Astrocyte (in vitro differentiated cells and primary cell): ENCODE results near the gene UBR1. TPM values are rescaled to one million over a fixed set of nuclear protein-coding genes. Genes with fewer than 3 reads are reported as not detected.

Source experiments
- DNase-seq: peaks from one replicate; pipeline ENCODE4 v3.0.0-alpha.2; 2010; ENCODE audit warnings: low read depth
- FAIRE-seq: peaks from 2 replicates; lab custom pipeline; 2011; peaks lifted over from hg19 to GRCh38; lab: Jason Lieb, UNC
- H2AFZ ChIP-seq: 2 replicates; pipeline ENCODE4 v1.6.0; 2012; ENCODE audit warnings: low read depth, low read length, inconsistent platforms
- H3K27ac ChIP-seq: 2 replicates; pipeline ENCODE4 v1.5.1; 2011; ENCODE audit warnings: low read depth, low read length, inconsistent platforms
- H3K27me3 ChIP-seq: 2 replicates; pipeline ENCODE4 v1.6.0; 2011; ENCODE audit warnings: low read length, inconsistent platforms; ENCODE audit not compliant: insufficient read depth
- H3K36me3 ChIP-seq: 2 replicates; pipeline ENCODE4 v1.5.1; 2011; ENCODE audit warnings: low read length, inconsistent platforms; ENCODE audit not compliant: insufficient read depth
- H3K4me1 ChIP-seq: 2 replicates; pipeline ENCODE4 v1.5.1; 2011; ENCODE audit warnings: low read length, inconsistent platforms; ENCODE audit not compliant: insufficient read depth
- H3K4me2 ChIP-seq: 2 replicates; pipeline ENCODE4 v1.6.0; 2012; ENCODE audit warnings: low read length, inconsistent platforms
- H3K4me3 ChIP-seq: 2 replicates; pipeline ENCODE4 v1.5.1; 2011; ENCODE audit warnings: low read depth, mild to moderate bottlenecking, low read length, inconsistent platforms; ENCODE audit not compliant: insufficient read depth
- H3K79me2 ChIP-seq: 2 replicates; pipeline ENCODE4 v1.6.0; 2012; ENCODE audit warnings: mild to moderate bottlenecking, low read length, inconsistent platforms; ENCODE audit not compliant: insufficient read depth
- H3K9ac ChIP-seq: 2 replicates; pipeline ENCODE4 v1.6.0; 2012; ENCODE audit warnings: mild to moderate bottlenecking, low read length, inconsistent platforms
- H3K9me3 ChIP-seq: 2 replicates; pipeline ENCODE4 v1.5.1; 2012; ENCODE audit warnings: low read depth, mild to moderate bottlenecking, low read length, inconsistent platforms; ENCODE audit not compliant: insufficient read depth
- H4K20me1 ChIP-seq: 2 replicates; pipeline ENCODE4 v1.6.0; 2012; ENCODE audit warnings: low read length, inconsistent platforms; ENCODE audit not compliant: insufficient read depth
- H3K27ac Mint-ChIP-seq: one replicate; pipeline ENCODE4 v1.8.0; 2021; ENCODE audit warnings: mild to moderate bottlenecking, mixed read lengths; ENCODE audit not compliant: unreplicated experiment
- H3K27me3 Mint-ChIP-seq: one replicate; pipeline ENCODE4 v1.8.0; 2021; ENCODE audit warnings: low read depth, mixed read lengths; ENCODE audit not compliant: unreplicated experiment
- H3K36me3 Mint-ChIP-seq: one replicate; pipeline ENCODE4 v1.8.0; 2021; ENCODE audit warnings: low read depth, mixed read lengths; ENCODE audit not compliant: unreplicated experiment
- H3K4me1 Mint-ChIP-seq: one replicate; pipeline ENCODE4 v1.8.0; 2021; ENCODE audit warnings: low read depth, mixed read lengths; ENCODE audit not compliant: unreplicated experiment
- H3K4me3 Mint-ChIP-seq: one replicate; pipeline ENCODE4 v1.8.0; 2021; ENCODE audit warnings: mild to moderate bottlenecking, moderate library complexity, mixed read lengths; ENCODE audit not compliant: unreplicated experiment
- H3K9me3 Mint-ChIP-seq: one replicate; pipeline ENCODE4 v1.8.0; 2021; ENCODE audit warnings: mild to moderate bottlenecking, mixed read lengths; ENCODE audit not compliant: unreplicated experiment
- EZH2 ChIP-seq: IDR thresholded peaks from 2 replicates; pipeline ENCODE4 v1.6.1; 2012; ENCODE audit warnings: mild to moderate bottlenecking, low read length, inconsistent platforms; ENCODE audit not compliant: insufficient read depth
- total RNA-seq: library from RNA; stranded (reverse); gene quantifications from 2 replicates; pipeline ENCODE4 v1.2.1, GENCODE V29; 2021
- TF ChIP-seq, protein P1 (sequence below): IDR thresholded peaks from 2 replicates; pipeline ENCODE4 v1.5.1; 2011; ENCODE audit warnings: low read depth, mild to moderate bottlenecking, inconsistent platforms, low read length, moderate library complexity; ENCODE audit not compliant: insufficient read depth

The UBR1 gene
- total RNA-seq, 1 donor from 2014 or later: 25.7 TPM

DNA sequence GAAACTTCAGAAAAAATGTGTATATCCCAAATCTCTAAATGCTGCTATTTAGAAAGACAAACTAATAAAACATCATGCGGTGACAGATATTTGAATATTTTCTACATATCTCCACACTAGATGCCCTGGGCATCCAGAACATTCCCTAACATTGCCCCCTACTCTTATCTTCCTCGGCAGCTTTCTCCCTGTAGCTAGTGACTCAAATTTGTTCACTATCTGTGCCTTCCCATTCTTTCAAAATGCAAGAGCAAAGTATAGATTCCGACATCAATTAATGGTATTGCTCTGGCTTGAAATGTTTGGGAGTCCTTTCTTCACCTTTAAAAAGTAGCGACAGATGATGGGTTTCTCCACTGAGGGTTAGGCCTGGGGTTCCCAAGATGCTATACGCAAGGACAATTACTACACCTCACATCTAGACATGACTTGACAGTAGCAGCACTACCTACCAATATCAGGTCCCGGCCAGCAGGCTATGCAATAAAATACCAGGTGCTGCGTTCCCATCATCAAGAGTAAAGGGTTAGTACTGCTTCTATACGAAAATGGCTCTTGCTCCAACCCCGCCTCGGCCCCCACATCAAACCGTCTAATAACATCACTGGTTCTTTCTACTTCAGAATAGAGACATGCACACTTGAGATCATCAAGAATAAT, 631 bp downstream of the UBR1 start:
- no peaks in the 10 kb centered on the region for H3K9me3 ChIP-seq
- TF ChIP-seq, protein P1, sequence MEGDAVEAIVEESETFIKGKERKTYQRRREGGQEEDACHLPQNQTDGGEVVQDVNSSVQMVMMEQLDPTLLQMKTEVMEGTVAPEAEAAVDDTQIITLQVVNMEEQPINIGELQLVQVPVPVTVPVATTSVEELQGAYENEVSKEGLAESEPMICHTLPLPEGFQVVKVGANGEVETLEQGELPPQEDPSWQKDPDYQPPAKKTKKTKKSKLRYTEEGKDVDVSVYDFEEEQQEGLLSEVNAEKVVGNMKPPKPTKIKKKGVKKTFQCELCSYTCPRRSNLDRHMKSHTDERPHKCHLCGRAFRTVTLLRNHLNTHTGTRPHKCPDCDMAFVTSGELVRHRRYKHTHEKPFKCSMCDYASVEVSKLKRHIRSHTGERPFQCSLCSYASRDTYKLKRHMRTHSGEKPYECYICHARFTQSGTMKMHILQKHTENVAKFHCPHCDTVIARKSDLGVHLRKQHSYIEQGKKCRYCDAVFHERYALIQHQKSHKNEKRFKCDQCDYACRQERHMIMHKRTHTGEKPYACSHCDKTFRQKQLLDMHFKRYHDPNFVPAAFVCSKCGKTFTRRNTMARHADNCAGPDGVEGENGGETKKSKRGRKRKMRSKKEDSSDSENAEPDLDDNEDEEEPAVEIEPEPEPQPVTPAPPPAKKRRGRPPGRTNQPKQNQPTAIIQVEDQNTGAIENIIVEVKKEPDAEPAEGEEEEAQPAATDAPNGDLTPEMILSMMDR: no peak
- TF ChIP-seq EZH2: no peak
- H3K36me3 Mint-ChIP-seq: peaks cover 10% of the 10 kb centered on the region
- FAIRE-seq (no peak), DNase-seq (no peak)
- peak overlapping the region; percentile 88 for H3K4me2 ChIP-seq
- H3K4me1 Mint-ChIP-seq: peaks cover 16% of the 10 kb centered on the region
- H4K20me1 ChIP-seq: peaks cover 32% of the 10 kb centered on the region
- peaks cover 8% of the 10 kb centered on the region for H3K4me1 ChIP-seq
- peak overlapping the region; percentile 97 for H3K4me3 ChIP-seq
- H3K27ac ChIP-seq: peak overlapping the region; percentile 74
- peak overlapping the region; percentile 89 for H2AFZ ChIP-seq
- H3K27ac Mint-ChIP-seq: peak overlapping the region; percentile 94
- no peaks in the 10 kb centered on the region for H3K27me3 ChIP-seq
- peaks cover 54% of the 10 kb centered on the region for H3K79me2 ChIP-seq
- no peaks in the 10 kb centered on the region for H3K9me3 Mint-ChIP-seq
- peak overlapping the region; percentile 98 for H3K4me3 Mint-ChIP-seq
- H3K27me3 Mint-ChIP-seq: no peaks in the 10 kb centered on the region
- peak overlapping the region; percentile 90 for H3K9ac ChIP-seq
- H3K36me3 ChIP-seq: peaks cover 8% of the 10 kb centered on the region

DNA sequence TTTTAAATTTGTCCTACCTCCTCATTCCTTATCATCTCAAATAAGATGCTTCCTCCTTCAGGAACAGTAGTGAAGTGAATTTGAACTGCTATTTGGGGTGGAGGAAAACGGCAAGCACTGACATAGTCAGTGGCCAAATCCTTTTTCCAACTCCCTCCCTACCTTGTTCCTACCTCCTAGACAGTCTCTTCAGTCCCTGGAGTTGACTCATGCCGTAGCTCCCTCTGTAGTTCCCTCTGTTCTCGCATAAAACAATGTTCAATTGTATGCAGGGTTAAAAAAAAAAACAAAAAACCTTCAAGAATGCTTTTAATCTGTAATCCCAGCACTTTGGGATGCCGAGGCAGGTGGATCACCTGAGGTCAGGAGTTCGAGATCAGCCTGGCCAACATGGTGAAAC, 1.4 kb downstream of the UBR1 start:
- H3K4me3 Mint-ChIP-seq: peak overlapping the region; percentile 75
- H3K9me3 Mint-ChIP-seq: no peaks in the 10 kb centered on the region
- DNase-seq (peak; percentile 17), FAIRE-seq (no peak)
- peaks cover 11% of the 10 kb centered on the region for H3K36me3 Mint-ChIP-seq
- no peak overlapping the region for H3K27ac Mint-ChIP-seq
- Histone ChIP-seq H2AFZ (no peak overlapping the region), H3K79me2 (peaks cover 61% of the 10 kb centered on the region), H3K27ac (no peak overlapping the region), H3K9ac (no peak overlapping the region), H3K4me2 (peak overlapping the region; percentile 88), H3K9me3 (no peaks in the 10 kb centered on the region), H3K36me3 (peaks cover 10% of the 10 kb centered on the region), H3K4me3 (no peak overlapping the region), H4K20me1 (peaks cover 35% of the 10 kb centered on the region), H3K27me3 (no peaks in the 10 kb centered on the region), H3K4me1 (peaks cover 8% of the 10 kb centered on the region)
- H3K4me1 Mint-ChIP-seq: peaks cover 16% of the 10 kb centered on the region
- TF ChIP-seq, protein P1: no peak
- TF ChIP-seq EZH2: no peak
- no peaks in the 10 kb centered on the region for H3K27me3 Mint-ChIP-seq

DNA sequence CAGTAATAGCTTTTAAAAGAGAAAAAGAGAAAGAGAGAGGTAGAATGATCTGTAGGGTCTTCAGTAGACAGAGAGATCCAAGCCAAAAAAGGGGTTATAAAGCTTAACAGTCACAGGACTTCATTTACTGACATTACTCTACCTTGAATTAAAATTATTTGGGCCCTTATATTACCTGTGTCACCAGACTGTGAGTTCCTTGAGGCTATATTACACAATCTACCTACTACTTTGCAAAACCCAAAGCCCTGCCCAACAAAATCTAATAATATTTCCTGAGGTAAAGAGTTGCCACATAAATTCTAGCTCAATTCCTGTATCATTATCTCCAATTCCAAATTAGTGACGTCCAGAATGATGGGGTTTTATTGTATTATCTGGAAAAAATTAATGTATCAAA, 1.9 kb downstream of the UBR1 start:
- no peaks in the 10 kb centered on the region for H3K27me3 Mint-ChIP-seq
- no peaks in the 10 kb centered on the region for H3K27me3 ChIP-seq
- H2AFZ ChIP-seq: no peak overlapping the region
- no peak overlapping the region for H3K9ac ChIP-seq
- no peaks in the 10 kb centered on the region for H3K9me3 ChIP-seq
- H3K36me3 ChIP-seq: peaks cover 10% of the 10 kb centered on the region
- peaks cover 16% of the 10 kb centered on the region for H3K4me1 Mint-ChIP-seq
- DNase-seq (no peak), FAIRE-seq (no peak)
- peak overlapping the region; percentile 75 for H3K4me3 Mint-ChIP-seq
- H3K4me1 ChIP-seq: peaks cover 8% of the 10 kb centered on the region
- TF ChIP-seq, protein P1: no peak
- no peak for TF ChIP-seq EZH2
- no peak overlapping the region for H3K27ac Mint-ChIP-seq
- no peak overlapping the region for H3K27ac ChIP-seq
- H3K4me3 ChIP-seq: no peak overlapping the region
- peaks cover 65% of the 10 kb centered on the region for H3K79me2 ChIP-seq
- H3K36me3 Mint-ChIP-seq: peaks cover 11% of the 10 kb centered on the region
- H3K4me2 ChIP-seq: peak overlapping the region; percentile 88
- H4K20me1 ChIP-seq: peaks cover 35% of the 10 kb centered on the region
- no peaks in the 10 kb centered on the region for H3K9me3 Mint-ChIP-seq
